Stimulated activated CD4-positive, alpha-beta T cell treated with anti-CD3 and anti-CD28 coated beads, Interleukin-4, amount 100 ng/mL, for 1 hour (primary cell): Measurements from ENCODE around the gene ARHGEF26.

Experiments used
- DNase-seq: peaks from one replicate; pipeline ENCODE4 v3.0.0-alpha.2; 2020

Gene ARHGEF26

DNA sequence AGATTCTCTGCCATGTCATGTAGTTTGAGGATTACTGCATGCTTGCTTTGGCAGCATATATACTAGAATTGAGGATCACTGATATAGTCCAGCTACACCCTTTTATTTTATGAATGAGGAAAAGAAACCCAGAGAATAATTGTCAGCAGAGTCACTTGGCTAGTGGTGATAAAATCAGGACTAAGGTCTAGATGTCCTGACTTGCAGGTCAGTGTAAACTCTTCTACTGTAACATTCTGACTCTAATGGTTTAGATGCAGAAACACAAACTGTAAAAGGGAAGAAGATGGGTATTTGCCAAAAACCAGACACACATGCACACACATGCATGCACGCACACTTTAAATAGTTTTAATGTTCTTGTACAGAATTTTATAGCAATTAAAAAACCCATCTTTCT is 97.5 kb downstream of the ARHGEF26 start:
- DNase-seq, result no peak

DNA sequence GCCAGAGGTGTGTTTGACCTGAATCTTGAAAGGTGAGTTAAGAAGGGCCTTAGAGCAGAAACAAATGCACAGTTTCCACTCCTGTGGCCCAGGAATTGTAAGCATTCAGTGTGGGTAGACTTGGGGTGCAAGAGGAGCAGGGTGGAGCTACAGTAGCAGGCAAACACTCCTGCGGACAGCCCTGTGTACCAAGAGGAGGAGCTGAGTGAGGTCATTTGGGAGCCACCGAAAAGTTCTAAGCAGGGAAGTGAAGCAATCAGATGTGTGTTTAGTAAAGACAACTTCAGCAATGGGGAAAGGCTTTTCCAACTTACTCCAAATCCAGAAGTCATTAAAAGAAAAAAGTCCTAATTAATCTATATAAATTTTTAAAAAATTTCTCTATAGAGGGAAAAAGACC is 99.3 kb downstream of the ARHGEF26 start:
- no peak for DNase-seq

DNA sequence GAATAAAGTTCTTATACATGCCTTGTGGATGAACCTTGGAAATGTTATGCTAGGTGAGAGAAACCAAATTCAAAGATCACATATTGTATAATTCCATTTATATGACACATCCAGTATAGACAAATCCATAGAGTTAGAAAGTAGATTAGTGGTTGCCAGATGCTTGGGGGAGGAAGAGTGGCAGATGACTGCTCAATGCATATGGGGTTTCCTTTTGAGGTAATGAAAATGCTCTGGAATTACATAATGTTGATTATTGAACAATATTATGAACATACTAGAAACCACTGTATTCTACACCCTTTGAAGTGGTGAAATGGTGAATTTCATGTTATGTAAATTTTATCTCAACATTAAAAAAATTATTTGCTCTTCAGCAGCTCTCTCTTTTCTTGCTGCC is 102.3 kb downstream of the ARHGEF26 start:
- DNase-seq, result no peak

DNA sequence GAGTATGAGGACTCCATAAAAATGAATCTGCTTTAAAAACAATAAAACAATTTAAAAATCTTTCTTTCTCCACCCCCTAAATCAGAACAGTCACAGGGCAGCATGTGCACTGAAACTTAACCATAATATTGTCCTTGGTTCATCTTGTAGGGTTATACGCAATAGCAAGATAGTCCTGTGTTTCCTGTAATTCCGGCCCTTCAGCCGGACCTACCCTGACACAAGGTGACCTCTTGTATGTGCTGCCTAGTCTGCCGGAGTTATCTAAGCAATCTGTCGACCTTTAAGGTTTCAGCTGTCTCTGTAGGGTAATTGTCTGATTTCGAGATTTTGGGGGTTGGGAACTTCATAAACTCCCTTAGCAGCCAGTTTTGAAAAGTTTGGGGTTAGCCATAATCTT is 103.2 kb downstream of the ARHGEF26 start:
- DNase-seq, result no peak

DNA sequence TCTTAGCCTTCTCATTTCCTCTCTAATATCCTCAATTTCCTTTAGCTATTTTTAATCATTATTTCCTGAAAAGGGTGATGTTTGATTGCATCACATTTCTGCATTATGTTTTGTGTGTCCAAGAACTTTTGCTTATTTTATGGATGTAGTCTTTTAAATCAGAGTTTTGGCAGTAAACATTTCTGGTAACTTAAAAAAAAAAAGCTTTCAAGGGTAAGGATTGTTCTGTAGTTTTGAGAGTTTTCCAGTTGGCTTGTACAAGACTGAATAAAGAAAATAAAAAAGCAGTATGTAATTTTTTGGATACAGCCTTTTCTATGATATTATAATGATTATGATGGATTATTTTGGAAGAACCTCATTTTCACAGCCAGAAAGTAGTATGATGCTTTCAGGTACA is 103.7 kb downstream of the ARHGEF26 start:
- DNase-seq, result no peak

DNA sequence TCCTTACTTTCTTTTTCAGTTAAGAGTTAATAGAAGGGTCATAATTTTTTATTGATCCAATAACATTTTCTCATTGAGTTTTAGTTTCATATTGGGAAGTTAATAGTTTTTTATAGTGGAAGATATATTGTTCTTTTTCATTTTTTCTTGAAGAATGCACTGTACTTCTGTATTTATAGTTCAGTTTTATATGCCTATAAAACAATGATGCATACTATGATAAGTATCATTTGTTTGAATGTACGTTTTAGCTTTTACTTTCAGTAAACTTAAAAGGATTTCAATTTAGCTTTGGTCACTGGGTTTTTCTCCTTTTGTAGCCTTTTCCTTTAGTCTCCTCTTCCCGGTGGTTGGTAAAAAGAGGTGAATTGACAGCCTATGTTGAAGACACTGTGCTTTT is 104.3 kb downstream of the ARHGEF26 start:
- DNase-seq, result no peak

DNA sequence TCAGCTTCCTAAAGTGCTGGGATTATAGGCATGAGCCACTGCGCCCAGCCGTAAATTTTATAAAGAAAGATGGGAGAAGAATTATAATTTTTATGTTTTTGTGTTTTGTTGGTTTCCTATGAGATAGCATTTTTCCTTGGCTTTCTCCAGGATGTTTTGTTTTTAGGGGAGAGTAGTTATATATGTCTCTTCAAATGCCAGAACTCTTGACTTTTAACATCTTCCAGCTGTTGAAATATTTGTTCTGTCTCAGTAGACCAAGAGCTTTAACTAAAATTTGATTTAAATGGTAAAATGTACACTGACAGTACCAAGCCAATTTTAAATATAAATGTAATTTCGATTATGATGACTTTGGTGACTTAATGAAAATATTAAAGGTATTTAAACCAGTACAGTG is 106.3 kb downstream of the ARHGEF26 start:
- no peak for DNase-seq

DNA sequence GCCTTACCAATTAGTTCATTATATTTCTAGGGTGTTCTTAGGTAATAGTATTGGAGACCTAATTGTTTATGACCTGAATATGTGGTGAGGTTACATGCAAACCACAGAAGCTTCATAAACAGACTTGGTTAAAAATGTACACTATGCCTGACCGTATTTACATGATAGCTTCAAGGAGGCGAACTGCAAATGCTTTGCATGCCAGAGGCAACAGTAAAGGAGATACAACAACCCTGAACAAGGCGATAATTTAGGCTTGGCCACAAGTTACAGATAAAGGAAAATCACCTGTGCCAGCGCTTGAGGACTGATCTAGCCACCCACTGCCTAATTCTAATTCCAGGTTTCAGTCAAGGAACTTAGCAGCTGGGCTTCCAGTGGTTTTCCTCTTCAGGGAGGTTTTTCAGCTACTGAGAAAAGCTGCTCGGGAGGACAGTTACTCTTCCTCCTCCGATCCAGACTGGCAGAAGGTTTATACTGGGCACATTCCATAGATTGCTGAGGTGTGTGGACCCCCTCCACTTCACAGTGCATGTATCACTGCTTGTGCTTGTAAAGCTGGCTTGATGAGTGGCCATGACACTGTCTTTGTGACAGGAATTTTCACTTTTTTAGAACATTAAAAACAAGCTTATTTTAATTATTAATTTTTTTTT is 107.5 kb downstream of the ARHGEF26 start:
- DNase-seq, result no peak

- no peak for DNase-seq
Measured at GRCh38 chr3:154229217-154229590, 108.0 kb downstream of the ARHGEF26 start.

DNA sequence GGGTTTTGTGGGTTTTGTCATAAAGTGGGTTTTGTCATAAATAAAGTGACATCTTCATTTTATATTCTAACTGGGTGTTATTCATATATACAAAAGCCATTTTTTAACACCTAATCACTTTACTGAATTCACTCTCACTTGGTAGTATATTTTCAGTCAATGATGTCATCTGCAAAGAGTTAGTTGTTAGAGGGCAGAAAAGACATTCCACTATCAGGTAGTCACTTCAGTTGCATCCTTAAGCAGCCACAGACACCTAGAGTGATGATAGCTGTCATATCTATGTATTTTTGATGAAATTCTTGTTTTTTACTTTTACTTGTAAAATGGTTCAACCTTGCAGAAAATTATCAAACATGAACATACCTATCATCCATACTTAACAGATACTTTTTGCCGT is 114.1 kb downstream of the ARHGEF26 start:
- DNase-seq, result no peak

DNA sequence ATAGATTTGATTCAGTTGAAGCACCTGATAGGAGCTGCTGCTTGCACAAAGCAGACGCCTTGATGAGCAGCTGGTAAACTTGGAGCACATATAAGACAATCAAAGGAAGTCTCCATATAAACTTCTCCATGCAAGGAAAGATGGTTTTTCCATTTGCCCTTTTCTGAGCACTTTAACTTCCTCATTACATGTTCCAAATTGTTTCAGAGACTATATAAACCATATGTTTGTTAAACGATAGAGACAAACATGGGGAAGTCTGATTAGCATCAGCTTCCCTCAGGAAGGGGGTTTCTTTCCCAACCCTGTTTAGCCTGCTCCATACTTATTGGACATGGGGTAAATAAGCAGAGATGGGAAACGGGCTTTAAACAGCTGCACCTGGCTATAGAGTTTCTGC is 115.1 kb downstream of the ARHGEF26 start:
- DNase-seq, result no peak

DNA sequence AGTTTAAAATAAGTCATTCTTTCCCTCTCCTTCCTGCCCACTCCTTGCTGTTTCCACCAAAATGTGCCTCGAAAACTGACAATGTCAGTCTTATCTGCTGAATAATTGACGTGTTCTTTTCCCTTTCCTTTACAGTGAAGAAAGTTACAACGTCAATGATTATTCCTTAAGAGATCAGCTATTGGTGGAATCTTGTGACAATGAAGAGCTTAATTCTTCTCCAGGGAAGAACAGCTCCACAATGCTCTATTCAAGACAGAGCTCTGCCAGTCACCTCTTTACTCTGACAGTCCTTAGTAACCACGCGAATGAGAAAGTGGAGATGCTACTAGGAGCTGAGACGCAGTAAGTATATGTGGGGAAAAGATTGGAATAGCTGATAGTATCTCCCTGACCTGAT is 119.0 kb downstream of the ARHGEF26 start:
- DNase-seq, result no peak

DNA sequence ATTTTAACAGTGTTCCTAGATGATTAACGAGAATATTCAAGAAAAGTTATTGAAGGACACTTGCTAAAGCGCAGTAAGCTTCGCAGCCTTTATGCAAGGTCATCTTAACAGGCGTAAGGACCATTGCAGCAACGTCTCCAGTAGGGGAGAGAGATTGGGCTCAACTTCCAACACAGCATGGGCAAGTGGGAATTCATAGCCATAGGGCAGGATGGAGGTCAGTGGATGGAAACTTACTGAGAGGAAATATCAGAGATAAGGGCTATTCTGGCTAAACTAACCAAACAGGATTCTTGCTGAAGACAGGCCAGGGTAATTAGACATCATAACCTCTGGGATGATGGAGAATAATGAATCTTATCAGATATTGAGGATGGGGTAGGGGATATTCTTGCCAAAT is 120.3 kb downstream of the ARHGEF26 start:
- no peak for DNase-seq

GRCh38 chr3:154242766-154243165 is 121.6 kb downstream of the ARHGEF26 start:
- DNase-seq, result no peak

DNA sequence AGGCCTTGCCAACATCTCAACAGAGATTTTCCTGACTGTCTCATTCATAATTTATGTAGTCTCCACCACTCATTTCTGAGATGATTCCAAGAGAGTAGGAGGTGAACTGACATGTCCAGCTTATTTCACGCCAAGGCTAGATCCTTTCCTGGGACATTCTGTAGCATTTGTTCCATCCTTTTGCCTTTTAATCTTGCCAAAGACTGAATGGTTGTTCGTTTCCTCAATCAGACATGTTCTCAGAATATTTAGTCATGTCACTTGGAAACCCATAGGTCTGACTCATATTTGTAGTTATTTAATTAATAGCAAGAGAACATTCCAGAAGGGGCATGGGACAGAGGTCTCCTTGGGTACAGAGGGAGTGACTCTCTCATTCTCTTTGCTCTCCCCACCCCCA is 122.2 kb downstream of the ARHGEF26 start:
- DNase-seq, result no peak

GRCh38 chr3:154244644-154245043 is 123.5 kb downstream of the ARHGEF26 start:
- DNase-seq, result no peak

DNA sequence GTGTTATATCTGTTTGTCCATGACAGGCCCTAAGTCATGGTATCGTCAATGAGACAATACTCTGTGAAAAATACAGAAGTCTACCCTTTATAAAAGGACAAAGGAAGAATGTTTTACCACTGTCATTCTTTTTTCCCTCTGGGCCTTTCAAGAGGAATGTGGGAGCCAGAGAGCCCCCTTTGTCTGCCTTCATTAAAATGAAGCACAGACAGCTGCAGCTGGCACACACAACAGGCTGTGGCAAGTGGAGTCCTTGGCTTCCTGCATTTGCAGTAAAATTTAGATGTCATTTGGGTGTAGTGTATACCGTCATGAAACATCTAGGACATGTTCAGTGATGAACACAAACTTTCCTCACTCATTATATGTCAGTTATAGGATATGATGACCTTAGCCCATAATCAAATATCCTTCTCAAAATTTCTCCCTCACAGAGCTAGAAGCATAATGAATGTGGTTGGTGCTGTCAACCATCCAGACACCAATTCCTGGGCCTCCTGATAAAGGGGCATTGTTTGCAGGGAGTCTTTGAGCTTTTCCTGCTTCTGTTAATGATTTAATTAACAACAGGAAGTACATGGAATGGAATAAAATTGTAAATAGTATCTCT is 126.7 kb downstream of the ARHGEF26 start:
- DNase-seq, result no peak

GRCh38 chr3:154250291-154250690 is 129.1 kb downstream of the ARHGEF26 start:
- no peak for DNase-seq

DNA sequence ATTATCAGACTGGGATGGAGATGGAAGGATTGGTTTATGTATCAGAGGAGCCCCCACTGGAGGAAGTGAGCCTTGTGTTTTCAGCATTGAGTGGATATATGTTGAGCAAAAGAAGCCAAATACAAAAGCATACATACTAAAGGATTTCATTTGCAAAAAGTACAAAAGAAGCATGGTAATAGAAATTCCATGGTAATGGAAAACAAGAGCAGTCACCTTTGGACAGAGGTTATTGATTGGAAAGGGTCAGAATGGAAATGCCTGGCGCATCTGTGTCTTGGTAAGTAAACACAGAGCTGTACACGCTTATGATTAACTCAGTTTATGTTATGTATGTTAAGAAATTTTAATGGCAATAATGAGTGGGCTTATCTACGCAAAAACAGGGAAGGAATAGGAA is 130.4 kb downstream of the ARHGEF26 start:
- DNase-seq, result no peak

DNA sequence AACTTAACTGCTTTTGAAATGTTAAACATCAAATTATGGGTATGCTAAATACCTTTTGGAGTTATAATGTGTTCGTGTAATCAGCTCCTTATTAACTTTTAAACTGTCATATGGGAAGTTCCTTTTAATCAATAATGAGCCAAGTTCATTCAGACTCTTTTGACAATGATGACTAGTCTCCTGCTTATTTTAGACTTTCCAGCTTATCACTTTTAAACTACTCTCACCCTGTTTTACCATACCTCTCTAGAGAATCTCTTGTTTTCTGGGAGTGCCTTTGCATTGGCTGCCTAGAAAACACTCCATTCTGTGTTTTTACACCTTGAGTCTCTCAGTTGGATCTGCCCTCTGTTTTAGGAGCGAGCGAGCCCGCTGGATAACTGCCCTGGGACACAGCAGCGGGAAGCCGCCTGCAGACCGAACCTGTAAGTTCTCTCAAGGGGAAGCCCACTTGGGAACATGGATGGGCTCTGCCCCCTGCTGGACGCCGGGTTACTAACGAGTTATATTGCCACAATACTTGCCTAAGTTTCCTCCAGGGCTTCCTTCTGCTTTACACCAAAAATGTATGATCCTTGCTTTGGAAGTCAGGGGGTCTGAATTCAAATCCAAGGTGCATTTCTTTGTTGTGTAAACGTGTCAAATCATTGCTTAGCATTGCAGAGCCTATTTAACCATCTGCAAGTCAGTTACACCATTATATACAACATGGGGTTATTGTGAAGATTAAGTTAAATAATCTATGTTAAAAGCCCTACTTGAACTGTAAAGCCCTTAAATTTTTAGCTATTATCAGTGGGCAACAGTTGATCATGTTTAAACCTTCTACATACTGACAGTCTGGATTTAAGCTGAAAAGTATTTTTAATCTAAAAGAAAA is 131.8 kb downstream of the ARHGEF26 start:
- peak; percentile 75 for DNase-seq

- DNase-seq, result no peak
Measured at GRCh38 chr3:154254527-154254926, 133.3 kb downstream of the ARHGEF26 start.

DNA sequence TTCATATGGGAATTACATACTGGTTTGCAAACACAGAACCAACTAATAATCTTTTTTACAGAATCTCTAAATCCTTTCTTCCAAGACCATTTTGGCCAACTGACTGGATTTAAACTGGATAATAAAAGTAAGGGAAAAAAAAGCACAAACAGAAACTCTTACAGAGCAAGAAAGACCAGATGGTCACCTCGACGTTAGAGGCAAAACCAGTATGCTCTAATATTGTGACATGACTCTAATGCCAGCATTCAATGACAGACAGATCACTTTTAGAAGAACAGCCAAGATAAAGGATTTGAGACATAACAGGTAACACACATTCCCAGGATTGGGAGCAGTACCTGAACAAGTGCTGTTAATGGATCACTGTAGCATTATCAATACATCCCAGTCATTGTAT is 152.2 kb downstream of the ARHGEF26 start:
- DNase-seq, result no peak

DNA sequence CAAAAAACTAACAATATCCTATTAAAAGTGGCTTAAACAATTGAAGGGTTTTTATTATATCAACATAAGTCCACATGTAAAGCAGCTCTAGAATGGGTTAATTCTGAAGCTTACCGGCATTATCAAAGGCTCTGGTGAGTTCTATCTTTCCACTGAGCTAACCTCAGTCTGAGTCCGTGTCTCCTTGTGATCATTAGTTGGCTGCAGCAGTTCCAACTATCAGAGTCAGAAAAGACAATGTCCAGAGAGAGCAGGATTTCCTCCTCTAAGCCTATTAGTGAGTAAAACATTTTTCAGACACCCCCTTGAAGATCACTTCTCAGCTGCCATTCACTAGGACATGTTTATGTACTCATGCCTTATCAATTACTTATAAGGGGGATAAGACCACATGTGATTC is 153.2 kb downstream of the ARHGEF26 start:
- DNase-seq, result no peak

DNA sequence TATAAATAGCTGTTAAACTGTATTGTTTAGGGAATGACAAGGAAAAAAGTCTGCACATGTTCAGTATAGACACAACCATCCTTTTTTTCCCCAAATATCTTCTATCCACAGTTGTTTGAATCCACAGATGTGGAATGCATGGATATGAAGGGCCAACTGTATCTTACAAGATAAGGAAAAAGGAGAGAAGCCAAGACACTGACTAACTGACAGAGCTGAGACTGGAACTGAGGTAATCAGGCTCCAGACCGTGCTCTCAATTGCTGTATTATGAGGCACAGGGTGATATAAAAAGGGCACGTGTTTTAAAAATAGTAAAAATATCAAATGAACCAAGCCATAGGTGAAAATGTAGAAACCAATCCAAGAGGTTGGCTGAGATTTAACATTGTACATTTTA is 154.1 kb downstream of the ARHGEF26 start:
- no peak for DNase-seq
